MM.1S (cell line): ENCODE data around the gene MTHFS.

Experiments
- DNase-seq: peaks from one replicate; pipeline ENCODE4 v3.0.0-alpha.2; 2015
- H2AFZ ChIP-seq: fragments of 300-600 bp; sonication (generic); 2 replicates; pipeline ENCODE4 v1.6.0; 2016; ENCODE audit warnings: antibody characterized with exemption, low read length
- H3F3A ChIP-seq: fragments of 300-600 bp; sonication (generic); 2 replicates; pipeline ENCODE4 v1.6.1; 2016; ENCODE audit warnings: mild to moderate bottlenecking, antibody characterized with exemption, low read length, moderate library complexity, mixed read lengths; ENCODE audit not compliant: insufficient read depth
- H3K27ac ChIP-seq: fragments of 300-600 bp; sonication (generic); 2 replicates; pipeline ENCODE4 v1.5.1; 2016; ENCODE audit warnings: mild to moderate bottlenecking, low read length
- H3K27me3 ChIP-seq: fragments of 300-600 bp; sonication (generic); replicated peaks from 2 replicates; pipeline ENCODE4 v1.6.0; 2016; ENCODE audit warnings: low read length; ENCODE audit not compliant: insufficient read depth
- H3K36me3 ChIP-seq: fragments of 300-600 bp; sonication (generic); replicated peaks from 2 replicates; pipeline ENCODE4 v1.6.1; 2016; ENCODE audit warnings: mild to moderate bottlenecking, low read length, mixed read lengths; ENCODE audit not compliant: insufficient read depth
- H3K4me1 ChIP-seq: fragments of 300-600 bp; sonication (generic); 2 replicates; pipeline ENCODE4 v1.6.1; 2016; ENCODE audit warnings: low read length, mixed read lengths
- H3K4me2 ChIP-seq: fragments of 300-600 bp; sonication (generic); 2 replicates; pipeline ENCODE4 v1.6.0; 2016; ENCODE audit warnings: low read depth, low read length
- H3K4me3 ChIP-seq: fragments of 300-600 bp; sonication (generic); 2 replicates; pipeline ENCODE4 v1.5.1; 2016; ENCODE audit warnings: low read length, mixed read lengths
- H3K79me2 ChIP-seq: fragments of 300-600 bp; sonication (generic); 2 replicates; pipeline ENCODE4 v1.6.1; 2016; ENCODE audit warnings: mixed run types, low read length, mixed read lengths
- H3K9ac ChIP-seq: fragments of 300-600 bp; sonication (generic); 2 replicates; pipeline ENCODE4 v1.6.1; 2016; ENCODE audit warnings: low read length, mixed read lengths
- H3K9me2 ChIP-seq: fragments of 300-600 bp; sonication (generic); replicated peaks from 2 replicates; pipeline ENCODE4 v1.6.1; 2016; ENCODE audit warnings: mild to moderate bottlenecking, low read length, mixed read lengths; ENCODE audit not compliant: insufficient read depth
- H3K9me3 ChIP-seq: fragments of 300-600 bp; sonication (generic); replicated peaks from 2 replicates; pipeline ENCODE4 v1.6.1; 2016; ENCODE audit warnings: mild to moderate bottlenecking, low read length, mixed read lengths; ENCODE audit not compliant: insufficient read depth
- H4K20me1 ChIP-seq: fragments of 300-600 bp; sonication (generic); 2 replicates; pipeline ENCODE4 v1.6.1; 2016; ENCODE audit warnings: mild to moderate bottlenecking, low read length, moderate library complexity, mixed read lengths; ENCODE audit not compliant: insufficient read depth
- EZH2 ChIP-seq: fragments of 300-600 bp; sonication (generic); optimal IDR thresholded peaks from 2 replicates; pipeline ENCODE3; 2017; ENCODE audit warnings: low read depth, mild to moderate bottlenecking, antibody characterized with exemption, low read length, mixed read lengths
- EZH2phosphoT487 ChIP-seq: fragments of 300-600 bp; sonication (generic); IDR thresholded peaks from 2 replicates; pipeline ENCODE4 v1.6.1; 2018; ENCODE audit warnings: antibody characterized with exemption, low read length
- TF ChIP-seq, protein P1 (sequence below): fragments of 300-600 bp; sonication (generic); IDR thresholded peaks from 2 replicates; pipeline ENCODE4 v1.5.1; 2016; ENCODE audit warnings: antibody characterized with exemption, low read length, mixed read lengths

MTHFS gene

DNA sequence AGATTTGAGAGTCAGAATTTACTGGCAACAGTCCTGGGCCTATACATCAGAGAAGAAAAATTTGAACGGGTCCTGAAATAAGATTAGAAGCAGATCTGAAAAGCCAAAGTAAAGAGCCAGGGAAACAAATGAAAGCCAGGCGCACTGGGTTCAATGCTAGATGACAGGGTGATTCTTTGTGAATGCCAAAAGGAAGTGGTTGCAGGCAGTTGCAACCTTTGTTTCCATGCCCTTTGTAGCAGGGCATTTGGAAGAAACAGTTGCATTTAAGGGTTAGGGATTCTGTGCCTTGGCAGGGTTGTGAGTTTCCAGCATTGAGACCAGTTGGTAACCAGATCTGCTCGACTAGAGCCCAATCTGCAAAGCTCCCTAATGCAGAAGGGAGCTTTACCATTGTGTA lies 36.4 kb upstream of the MTHFS start:
- Histone ChIP-seq H2AFZ (no peak overlapping the region), H3K9me3 (no peaks in the 10 kb centered on the region), H3K9ac (no peak overlapping the region), H3K27ac (no peak overlapping the region), H3K4me1 (no peaks in the 10 kb centered on the region), H3F3A (no peaks in the 10 kb centered on the region), H4K20me1 (no peaks in the 10 kb centered on the region), H3K36me3 (no peaks in the 10 kb centered on the region), H3K4me3 (no peak overlapping the region), H3K9me2 (no peaks in the 10 kb centered on the region), H3K27me3 (no peaks in the 10 kb centered on the region), H3K4me2 (no peak overlapping the region), H3K79me2 (no peaks in the 10 kb centered on the region)
- TF ChIP-seq, protein P1, sequence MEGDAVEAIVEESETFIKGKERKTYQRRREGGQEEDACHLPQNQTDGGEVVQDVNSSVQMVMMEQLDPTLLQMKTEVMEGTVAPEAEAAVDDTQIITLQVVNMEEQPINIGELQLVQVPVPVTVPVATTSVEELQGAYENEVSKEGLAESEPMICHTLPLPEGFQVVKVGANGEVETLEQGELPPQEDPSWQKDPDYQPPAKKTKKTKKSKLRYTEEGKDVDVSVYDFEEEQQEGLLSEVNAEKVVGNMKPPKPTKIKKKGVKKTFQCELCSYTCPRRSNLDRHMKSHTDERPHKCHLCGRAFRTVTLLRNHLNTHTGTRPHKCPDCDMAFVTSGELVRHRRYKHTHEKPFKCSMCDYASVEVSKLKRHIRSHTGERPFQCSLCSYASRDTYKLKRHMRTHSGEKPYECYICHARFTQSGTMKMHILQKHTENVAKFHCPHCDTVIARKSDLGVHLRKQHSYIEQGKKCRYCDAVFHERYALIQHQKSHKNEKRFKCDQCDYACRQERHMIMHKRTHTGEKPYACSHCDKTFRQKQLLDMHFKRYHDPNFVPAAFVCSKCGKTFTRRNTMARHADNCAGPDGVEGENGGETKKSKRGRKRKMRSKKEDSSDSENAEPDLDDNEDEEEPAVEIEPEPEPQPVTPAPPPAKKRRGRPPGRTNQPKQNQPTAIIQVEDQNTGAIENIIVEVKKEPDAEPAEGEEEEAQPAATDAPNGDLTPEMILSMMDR: no peak
- TF ChIP-seq EZH2 (no peak), EZH2phosphoT487 (no peak)
- DNase-seq: no peak

DNA sequence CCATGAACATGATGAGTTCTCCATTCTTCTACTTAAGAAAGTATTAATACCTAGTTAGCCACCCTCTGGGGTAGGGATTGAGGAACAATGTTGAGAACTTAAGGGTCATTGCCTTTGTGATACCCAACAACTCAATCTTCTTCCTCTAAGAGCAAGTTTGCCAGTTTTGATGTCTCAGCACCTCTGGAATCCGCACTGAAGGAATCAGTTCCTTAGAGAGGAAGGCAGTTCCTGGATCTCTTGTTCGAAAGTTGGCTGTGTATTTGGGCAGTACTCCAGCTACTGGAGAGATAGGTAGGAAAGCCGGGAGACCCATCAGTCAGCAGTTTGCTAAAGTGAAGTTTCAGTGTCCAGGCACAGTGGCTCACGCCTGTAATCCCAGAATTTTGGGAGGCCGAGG lies 35.6 kb upstream of the MTHFS start:
- H4K20me1 ChIP-seq: no peaks in the 10 kb centered on the region
- H3K9me2 ChIP-seq: no peaks in the 10 kb centered on the region
- TF ChIP-seq EZH2phosphoT487 (no peak), EZH2 (no peak)
- TF ChIP-seq, protein P1: no peak
- H3K27me3 ChIP-seq: no peaks in the 10 kb centered on the region
- H3K27ac ChIP-seq: no peak overlapping the region
- H3K9me3 ChIP-seq: no peaks in the 10 kb centered on the region
- no peaks in the 10 kb centered on the region for H3K79me2 ChIP-seq
- DNase-seq: no peak
- no peaks in the 10 kb centered on the region for H3F3A ChIP-seq
- no peak overlapping the region for H3K9ac ChIP-seq
- no peaks in the 10 kb centered on the region for H3K4me1 ChIP-seq
- no peak overlapping the region for H2AFZ ChIP-seq
- no peak overlapping the region for H3K4me3 ChIP-seq
- H3K4me2 ChIP-seq: no peak overlapping the region
- H3K36me3 ChIP-seq: no peaks in the 10 kb centered on the region

DNA sequence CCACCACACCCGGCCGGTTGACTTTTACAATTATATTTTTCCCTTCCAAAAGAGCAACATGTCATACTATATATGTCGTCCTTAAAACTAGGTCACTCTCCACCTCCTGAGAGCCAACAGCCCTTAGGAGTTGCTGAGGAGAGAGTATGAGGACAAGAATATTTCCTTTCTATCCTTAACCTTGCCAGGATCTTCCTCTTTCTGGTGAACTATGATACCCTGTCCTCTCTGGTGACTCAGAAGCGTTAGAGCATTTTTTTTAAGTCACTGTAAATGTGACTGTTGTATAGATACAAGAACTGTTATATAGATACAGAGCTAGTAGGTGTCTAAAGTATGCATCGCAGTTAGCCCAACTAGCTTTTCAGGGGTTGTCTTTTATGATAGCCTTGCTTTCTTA lies 33.7 kb upstream of the MTHFS start:
- no peaks in the 10 kb centered on the region for H3F3A ChIP-seq
- H3K79me2 ChIP-seq: no peaks in the 10 kb centered on the region
- H3K9me2 ChIP-seq: no peaks in the 10 kb centered on the region
- no peak overlapping the region for H3K4me3 ChIP-seq
- H2AFZ ChIP-seq: no peak overlapping the region
- no peaks in the 10 kb centered on the region for H3K4me1 ChIP-seq
- H4K20me1 ChIP-seq: no peaks in the 10 kb centered on the region
- no peak for TF ChIP-seq EZH2phosphoT487
- TF ChIP-seq EZH2: no peak
- TF ChIP-seq, protein P1: no peak
- no peaks in the 10 kb centered on the region for H3K9me3 ChIP-seq
- DNase-seq: no peak
- no peaks in the 10 kb centered on the region for H3K36me3 ChIP-seq
- no peak overlapping the region for H3K27ac ChIP-seq
- H3K27me3 ChIP-seq: no peaks in the 10 kb centered on the region
- no peak overlapping the region for H3K4me2 ChIP-seq
- no peak overlapping the region for H3K9ac ChIP-seq
